Fibroblast of skin of left quadriceps (primary cell): ENCODE data around the gene MGAT4D.
"Not testable (repeated sequence)": the region's sequence is repeated elsewhere in the genome, so short reads cannot be mapped to it uniquely, and the experiment has no call there.

Source experiments
- DNase-seq, 2 experiments: peaks; one replicate each; pipeline ENCODE4 v3.0.0-alpha.2; 2013; ENCODE audit warnings: low read depth in 2 of 2

The MGAT4D gene

DNA sequence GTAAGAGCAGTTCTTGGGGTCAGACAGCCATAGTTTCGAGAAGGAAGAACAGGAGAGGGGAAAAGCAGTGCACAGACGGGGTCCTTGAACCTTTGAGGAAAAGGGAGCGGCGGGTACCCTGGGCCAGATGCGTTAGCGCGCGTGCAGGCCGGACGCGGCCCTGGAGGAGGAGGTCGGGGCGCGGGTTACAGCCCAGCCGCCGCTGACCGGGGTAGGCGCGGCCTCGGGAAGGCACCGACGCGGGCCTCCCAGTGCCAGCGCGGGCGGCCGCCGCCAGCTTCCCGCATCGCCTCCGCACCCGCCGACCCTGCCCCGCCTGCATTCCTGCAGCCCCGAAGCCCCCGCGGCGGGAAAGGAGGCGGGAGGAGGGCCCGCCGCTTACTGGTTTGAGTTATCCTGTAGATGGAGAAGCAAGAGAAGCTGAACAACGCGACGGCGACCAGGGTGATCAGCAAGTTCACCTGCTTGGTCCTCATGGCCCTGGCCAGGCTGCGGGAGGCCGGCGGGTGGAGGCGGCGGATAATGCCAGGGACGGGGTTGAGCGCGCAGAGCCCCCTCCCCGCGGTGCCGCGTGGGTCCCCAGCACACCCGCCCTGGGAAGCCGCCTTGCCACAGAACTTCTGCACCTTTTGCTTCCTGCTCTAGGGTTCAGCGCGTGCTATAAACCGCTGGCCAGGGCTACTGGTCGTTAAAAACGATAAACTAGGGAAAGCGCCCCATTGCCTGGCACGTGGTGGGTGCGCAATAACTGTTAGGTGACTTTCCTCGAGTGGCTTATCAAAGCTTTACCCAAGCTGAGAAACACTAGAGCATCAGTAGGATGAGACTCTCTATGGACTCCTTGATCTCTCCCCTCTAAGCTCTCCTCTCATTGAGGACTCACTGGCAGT is at the start of gene MGAT4D:
MGAT4D (minus strand) TSS at position 547 of the 890 bp plus-strand sequence; CDS start at position 476, 71 bp downstream.
- DNase-seq: no peak

DNA sequence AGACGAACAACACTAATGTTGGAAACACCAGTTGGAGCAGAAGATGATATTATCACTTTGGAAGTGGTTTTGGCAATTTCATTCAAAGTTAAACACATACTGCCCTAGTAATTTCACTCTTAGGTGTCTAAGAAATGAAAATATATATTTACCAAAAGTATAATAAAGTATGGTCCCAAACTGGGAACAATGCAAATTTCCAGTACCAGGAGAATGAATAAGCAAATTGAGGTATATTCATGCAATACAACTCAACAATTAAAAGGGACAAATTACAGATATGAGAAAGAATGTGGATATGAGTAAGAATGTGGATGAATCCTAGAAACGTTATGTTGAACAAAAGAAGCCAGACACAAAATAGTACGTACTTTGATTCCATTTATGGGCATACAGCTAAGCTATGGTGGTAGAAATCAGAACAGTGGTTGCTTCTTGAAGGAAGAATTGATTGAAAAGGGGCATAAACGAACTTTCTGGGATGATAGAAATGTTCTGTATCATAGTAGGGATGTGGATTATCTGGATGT is 35.9 kb upstream of the MGAT4D start:
- DNase-seq: peak; percentile 25 to 28

GRCh38 chr4:140529434-140529833 is 31.3 kb upstream of the MGAT4D start:
- DNase-seq: no peak

DNA sequence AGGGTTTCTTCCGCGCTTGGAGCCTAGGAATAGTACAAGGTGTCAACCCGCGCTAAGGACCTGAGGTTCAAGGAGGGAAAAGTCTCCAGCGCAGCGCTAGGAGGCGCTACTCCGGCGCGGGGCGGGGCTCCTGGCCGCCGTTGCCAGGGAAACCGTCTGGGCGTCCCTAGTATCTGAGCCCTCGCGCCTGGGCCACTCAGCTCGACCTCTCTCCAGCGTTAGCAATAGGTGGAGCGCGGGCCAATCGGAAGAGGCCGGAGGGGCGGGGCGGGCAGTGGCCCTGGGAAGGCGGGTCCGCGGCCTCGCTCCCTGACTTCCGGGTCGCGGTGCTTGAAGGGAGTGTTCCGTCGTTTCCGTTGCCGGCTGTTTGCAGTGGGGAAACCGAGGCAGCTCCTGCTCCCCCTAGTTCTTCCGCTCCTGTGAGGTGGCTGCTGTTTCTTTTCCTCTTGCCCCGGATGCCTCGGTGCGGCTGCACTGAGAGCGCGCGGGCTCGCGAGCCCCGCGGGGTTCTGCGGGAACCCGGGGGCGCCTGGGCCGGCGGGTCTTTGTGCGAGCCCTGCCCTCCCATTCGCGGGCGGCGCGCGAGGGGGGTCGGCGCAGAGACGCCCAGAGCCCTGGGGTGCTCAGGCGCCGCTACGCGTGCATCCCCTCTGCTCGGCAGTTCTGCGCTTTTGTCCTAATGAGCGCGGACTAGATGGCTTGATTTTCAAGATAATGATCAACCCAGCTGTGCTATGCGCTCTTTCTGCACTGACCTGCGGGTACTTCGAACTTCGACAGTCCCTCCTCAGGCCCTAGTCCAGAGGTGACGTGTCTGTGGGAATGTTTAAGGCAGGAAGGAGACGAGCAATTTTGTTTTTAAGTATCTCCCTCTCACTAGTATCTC is 26.0 kb upstream of the MGAT4D start, which contains the start of gene ELMOD2:
ELMOD2 (plus strand) TSS at position 312 of the 886 bp plus-strand sequence. CDS start 1,261 bp downstream, outside the sequence.
- DNase-seq: peak; percentile 94 to 96

GRCh38 chr4:140523370-140523856 is 25.3 kb upstream of the MGAT4D start:
- no peak for DNase-seq

DNA sequence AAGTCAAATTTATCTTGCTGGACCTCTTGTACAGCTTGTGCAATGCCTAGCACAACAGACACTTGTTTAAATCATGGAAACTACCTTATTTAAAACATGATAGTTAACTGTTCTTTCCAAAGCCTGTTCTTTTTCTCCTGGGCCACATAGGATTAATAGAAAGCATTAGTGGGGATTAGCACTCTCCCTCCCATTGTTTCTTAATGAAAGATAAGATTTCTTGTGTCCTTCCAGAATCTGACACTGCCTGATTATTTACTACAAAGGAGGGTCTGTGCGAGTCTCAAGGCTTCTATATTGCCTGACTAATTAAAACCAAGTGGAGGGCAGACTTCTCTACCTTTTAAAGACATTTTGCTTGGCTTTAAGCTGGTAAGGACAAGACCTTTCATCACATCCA is 17.3 kb upstream of the MGAT4D start:
- no peak for DNase-seq

DNA sequence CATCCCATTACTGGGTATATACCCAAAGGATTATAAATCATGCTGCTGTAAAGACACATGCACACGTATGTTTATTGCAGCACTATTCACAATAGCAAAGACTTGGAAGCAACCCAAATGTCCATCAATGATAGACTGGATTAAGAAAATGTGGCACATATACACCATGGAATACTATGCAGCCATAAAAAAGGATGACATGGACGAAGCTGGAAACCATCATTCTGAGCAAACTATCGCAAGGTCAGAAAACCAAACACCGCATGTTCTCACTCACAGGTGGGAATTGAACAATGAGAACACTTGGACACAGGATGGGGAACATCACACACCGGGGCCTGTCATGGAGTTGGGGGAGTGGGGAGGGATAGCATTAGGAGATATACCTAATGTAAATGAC is 15.7 kb upstream of the MGAT4D start:
- DNase-seq: not testable (repeated sequence)

- no peak for DNase-seq
Measured at GRCh38 chr4:140504261-140504660, 6.2 kb upstream of the MGAT4D start.

DNA sequence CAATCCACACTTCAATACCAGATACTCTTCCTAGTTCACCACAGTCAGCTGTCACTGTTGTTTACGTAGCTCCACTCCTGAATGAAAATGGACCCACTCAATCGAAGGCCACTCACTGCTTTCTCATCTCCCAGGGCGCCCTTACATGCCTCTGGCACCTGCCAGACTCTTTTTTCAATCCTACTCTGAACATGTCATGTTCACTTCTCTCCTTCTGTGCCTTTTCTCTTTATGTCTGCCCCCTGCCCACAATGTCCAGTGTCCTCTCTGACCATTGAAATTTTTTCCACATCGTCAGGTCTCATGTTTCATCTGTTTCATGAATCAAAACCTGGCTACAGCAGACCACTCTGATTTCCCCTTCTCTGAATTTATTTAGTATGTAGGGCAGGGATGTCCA is 1.3 kb upstream of the MGAT4D start:
- DNase-seq: no peak

DNA sequence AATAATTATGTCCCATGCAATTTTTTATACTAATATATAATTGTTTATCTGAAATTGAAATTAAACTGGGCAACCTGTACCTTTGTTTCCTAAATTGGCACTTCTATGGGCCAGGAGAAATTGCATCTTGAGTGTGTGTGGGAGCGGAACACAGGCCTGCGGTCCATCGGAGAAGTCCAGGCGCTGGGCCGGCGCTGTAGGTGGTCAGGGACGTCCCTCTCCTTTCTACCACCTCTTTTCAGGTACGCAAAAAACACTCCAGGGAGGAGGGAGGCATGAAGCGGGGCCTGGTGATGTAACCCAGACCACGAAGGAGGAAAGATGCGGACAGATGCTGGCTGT is 717 bp downstream of the MGAT4D start:
- DNase-seq: no peak

DNA sequence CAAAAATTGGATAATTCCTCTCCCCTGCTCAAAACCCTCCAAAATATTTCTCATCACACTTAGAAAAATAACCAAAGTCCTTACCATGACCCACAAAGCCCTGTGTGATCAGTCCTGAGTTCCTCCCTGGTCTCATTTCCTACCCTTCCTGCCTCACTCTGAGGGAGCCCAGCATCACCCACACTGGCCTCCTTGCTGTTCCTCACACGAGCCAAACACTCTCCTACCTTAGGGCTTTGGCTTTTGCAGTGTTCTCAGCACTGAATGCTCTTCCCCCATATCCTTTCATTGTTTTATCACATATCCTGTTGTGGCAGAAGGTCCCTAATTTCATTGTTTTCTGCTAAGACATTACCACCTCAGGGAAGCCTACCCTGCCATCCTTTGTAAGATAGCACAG is 12.2 kb downstream of the MGAT4D start:
- no peak for DNase-seq

- DNase-seq: no peak
Measured at GRCh38 chr4:140483445-140483844, 14.6 kb downstream of the MGAT4D start.

DNA sequence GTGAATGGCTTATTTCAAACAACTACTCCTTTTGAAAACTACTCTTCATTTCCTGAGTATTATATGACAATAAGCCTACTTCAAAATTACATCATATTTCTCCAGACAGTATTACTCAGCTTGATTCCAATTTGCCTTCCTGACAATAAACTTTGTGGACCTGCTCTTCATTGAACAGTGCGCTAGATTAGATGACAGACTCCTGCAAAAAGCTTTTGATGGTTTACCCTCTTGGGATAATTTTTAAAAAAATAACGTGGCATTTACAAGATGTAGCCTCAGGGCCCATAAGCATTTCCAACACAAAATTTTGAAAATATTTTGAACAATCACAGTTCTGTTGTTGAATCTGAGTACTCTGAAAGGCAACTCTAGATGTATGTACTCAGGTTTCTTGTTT is 25.9 kb downstream of the MGAT4D start:
- no peak for DNase-seq

GRCh38 chr4:140469791-140470733 is 28.0 kb downstream of the MGAT4D start:
- no peak for DNase-seq

DNA sequence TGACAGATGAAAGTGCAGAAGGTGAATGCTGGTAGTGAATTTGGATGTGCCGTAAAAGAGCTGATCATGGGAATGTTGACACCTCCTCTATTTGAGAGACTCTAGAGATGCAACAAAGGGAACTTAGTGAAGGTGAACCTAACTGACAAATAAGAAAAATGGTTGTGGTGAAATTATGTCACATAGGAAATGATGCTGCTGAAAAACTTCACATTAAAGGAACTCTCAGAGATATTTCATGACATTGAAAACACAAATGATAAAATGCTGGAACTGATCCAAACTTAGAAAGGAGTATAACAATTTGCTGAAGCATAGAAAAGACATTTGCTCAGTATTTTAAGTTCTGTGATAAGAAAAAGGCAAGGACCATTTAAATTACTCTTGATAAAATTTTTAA is 31.9 kb downstream of the MGAT4D start:
- no peak for DNase-seq

- no peak for DNase-seq
Measured at GRCh38 chr4:140463614-140464013, 34.5 kb downstream of the MGAT4D start.

DNA sequence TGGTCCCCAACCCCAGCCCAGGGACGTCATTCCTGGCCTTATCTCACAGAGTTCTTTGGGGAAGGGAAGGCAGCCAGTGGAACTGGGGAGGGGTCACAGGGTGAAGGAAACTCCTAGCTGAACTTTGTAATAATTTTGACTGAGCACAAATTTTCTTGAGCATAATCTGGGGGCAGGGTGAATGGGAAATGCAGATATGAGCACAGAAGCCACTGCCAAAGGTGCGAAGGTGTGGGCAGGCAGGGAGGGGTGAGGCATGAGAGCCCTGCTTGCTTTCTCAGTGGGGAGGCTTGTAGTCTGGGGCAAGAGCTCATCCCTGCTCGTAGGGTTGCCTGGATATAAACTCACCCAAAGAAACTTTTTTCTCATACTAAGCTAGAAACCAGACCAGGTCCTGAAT is 34.9 kb downstream of the MGAT4D start:
- DNase-seq: no peak

GRCh38 chr4:140450352-140450751 is 47.7 kb downstream of the MGAT4D start:
- DNase-seq: no peak

- no peak for DNase-seq
Measured at GRCh38 chr4:140448830-140449229, 49.3 kb downstream of the MGAT4D start.

- DNase-seq: no peak
Measured at GRCh38 chr4:140448162-140448561, 49.9 kb downstream of the MGAT4D start.

GRCh38 chr4:140444347-140444746 is 53.7 kb downstream of the MGAT4D start:
- not testable (repeated sequence) for DNase-seq
